ENCODE measurements around the gene MYL4.

Gene MYL4

DNA sequence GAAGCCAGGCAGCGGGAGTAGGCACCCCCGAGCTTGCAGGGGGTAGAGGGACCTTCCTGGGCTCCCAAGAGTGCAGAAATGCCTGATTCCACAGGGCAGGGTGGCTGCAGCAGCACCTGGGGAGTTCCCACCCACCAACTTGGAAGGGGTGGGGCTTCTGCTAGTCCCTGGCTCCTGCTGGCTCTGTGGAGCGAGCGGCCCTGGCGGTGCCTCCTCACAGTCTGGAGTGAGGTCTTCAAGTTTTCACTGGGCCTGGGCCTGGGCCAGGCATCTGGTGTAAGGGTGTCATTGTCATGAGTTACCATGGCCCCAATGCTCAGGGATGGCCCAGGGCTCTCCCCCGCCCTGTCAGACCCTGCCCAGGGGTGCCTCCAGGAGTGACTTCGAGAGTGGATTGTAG, 28.7 kb downstream of the MYL4 start:
- H3K4me3 ChIP-seq (ENCODE audit: low read depth, low read length): no peak overlapping the region
- no peak for DNase-seq (ENCODE audit: low read depth)

DNA sequence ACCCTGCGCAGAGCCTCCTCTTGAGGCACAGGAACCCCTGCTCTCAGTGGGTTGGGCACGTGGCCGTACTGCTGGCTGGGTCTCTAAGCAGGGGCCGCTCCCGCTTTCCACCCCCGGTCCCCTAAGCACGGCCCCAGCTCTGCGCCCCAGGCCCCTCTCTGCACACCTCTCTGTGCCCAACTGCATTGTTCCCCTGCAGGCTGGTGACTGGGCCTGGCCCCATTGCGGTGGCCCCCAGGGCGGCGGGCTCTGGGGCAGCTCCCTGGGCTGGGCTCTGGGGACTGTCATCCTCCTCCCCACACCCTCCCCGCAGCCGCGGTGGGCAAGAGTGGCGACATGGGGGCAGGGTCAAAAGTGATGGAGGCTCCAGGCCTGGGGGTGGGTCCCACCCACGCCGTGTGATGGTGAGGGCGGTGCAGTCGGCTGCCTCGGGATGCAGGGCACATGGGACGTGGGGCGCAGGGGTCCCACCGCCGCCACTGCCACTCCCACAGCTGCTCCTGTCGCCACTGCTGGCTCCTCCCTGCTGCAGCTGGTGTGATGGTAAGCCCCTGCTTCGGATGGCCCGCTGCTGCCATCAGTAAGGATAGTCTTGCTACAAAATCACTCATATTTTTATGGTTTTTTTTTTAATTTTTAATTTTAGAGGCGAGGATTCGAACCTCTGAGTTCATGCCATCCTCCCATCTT, 29.3 kb downstream of the MYL4 start:
- H3K4me3 ChIP-seq (ENCODE audit: low read depth, low read length): no peak overlapping the region
- DNase-seq (ENCODE audit: low read depth): no peak

GRCh38 chr17:47239619-47239966, 30.4 kb downstream of the MYL4 start:
- DNase-seq (ENCODE audit: low read depth): no peak
- no peak overlapping the region for H3K4me3 ChIP-seq (ENCODE audit: low read depth, low read length)

DNA sequence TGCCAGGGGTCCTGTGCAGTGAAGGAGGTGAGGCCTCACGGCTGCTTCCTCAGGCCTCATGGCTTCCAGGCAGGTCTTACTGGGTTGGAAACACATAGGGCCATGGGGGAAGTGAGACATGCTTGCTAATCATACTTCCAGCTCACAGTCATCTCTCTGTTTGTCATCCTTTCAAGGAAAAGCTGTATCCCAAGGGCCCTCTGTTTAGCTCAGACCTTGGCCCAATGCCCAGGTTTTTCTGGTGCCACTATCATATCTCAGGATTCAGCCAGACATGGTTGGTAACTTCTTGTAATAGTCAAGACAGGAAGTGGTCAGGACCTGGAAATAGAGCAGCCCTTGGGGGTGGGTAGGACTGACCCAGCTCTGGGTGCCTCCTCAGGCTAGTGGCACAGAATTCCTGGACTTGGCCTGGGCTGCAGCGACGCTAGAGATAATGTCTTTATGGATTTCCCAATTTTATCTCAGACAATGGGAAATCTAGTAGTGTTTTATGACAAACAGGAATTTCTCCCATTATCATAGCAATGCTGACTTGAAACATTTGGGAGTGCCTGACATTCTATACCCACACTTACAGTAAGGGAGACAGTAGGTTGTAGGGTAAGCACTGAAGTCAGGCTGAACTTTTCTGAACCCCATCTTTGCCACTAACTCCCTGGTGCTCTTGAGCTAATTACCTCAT, 31.0 kb downstream of the MYL4 start:
- DNase-seq (ENCODE audit: low read depth): peak; percentile 96
- no peak overlapping the region for H3K4me3 ChIP-seq (ENCODE audit: low read depth, low read length)

- no peak overlapping the region for H3K4me3 ChIP-seq (ENCODE audit: low read depth, low read length)
- no peak for DNase-seq (ENCODE audit: low read depth)
Observed at GRCh38 chr17:47240806-47241205, 31.7 kb downstream of the MYL4 start.

GRCh38 chr17:47242648-47243047, 33.5 kb downstream of the MYL4 start:
- no peak overlapping the region for H3K4me3 ChIP-seq (ENCODE audit: low read depth, low read length)
- DNase-seq (ENCODE audit: low read depth): no peak

- H3K4me3 ChIP-seq (ENCODE audit: low read depth, low read length): no peak overlapping the region
- no peak for DNase-seq (ENCODE audit: low read depth)
Observed at GRCh38 chr17:47243737-47244598, 34.8 kb downstream of the MYL4 start.

- no peak for DNase-seq (ENCODE audit: low read depth)
- H3K4me3 ChIP-seq (ENCODE audit: low read depth, low read length): no peak overlapping the region
Observed at GRCh38 chr17:47244697-47245096, 35.5 kb downstream of the MYL4 start.

DNA sequence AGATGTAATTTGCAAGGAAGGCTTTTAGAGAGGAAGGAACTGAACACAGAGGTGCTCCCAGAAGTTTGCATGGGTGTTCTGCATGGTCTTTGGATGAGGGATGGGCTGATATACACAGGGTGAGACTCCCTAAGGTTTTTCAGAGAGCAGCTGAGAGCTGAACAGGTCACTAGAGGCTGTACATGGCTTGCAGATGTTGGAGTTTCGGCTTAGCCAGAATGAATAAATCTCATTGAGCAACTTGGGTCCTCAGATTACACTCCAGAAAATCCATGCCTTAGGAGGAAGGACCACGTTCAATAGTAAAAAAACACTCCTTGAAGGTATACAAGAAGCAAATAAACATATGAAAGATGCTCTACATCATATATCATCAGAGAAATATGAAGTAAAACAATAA, 37.0 kb downstream of the MYL4 start:
- H3K4me3 ChIP-seq (ENCODE audit: low read depth, low read length): no peak overlapping the region
- DNase-seq (ENCODE audit: low read depth): no peak

DNA sequence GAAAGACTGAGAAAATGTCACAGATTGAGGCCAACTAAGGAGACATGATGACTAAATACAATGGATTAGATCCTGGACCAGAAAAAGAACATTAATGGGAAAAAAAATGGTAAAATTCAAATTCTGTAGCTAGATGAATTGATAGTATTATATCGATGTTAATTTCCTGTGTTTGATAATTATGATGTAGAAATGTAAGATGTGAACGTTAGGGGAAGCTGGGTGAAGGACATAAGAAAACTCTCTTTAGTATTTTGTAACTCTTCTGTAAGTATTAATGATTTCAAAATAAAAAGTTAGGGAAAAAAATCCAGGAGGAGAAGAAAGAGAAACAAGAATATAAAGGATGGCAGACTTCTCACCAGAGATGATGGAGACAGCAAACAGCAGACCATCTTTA, 41.7 kb downstream of the MYL4 start:
- no peak for DNase-seq (ENCODE audit: low read depth)
- no peak overlapping the region for H3K4me3 ChIP-seq (ENCODE audit: low read depth, low read length)

- no peak for DNase-seq (ENCODE audit: low read depth)
- no peak overlapping the region for H3K4me3 ChIP-seq (ENCODE audit: low read depth, low read length)
Observed at GRCh38 chr17:47251421-47251940, 42.3 kb downstream of the MYL4 start.

- DNase-seq (ENCODE audit: low read depth): no peak
Observed at GRCh38 chr17:47252209-47252608, 43.1 kb downstream of the MYL4 start.

GRCh38 chr17:47252766-47253512, 43.8 kb downstream of the MYL4 start:
- DNase-seq (ENCODE audit: low read depth): no peak
- H3K4me3 ChIP-seq (ENCODE audit: low read depth, low read length): peak overlapping the region; percentile 79

More at GRCh38 chr17:47252209-47252608, 43.1 kb downstream of the MYL4 start:
- no peak overlapping the region for H3K4me3 ChIP-seq (ENCODE audit: low read depth, low read length)

DNA sequence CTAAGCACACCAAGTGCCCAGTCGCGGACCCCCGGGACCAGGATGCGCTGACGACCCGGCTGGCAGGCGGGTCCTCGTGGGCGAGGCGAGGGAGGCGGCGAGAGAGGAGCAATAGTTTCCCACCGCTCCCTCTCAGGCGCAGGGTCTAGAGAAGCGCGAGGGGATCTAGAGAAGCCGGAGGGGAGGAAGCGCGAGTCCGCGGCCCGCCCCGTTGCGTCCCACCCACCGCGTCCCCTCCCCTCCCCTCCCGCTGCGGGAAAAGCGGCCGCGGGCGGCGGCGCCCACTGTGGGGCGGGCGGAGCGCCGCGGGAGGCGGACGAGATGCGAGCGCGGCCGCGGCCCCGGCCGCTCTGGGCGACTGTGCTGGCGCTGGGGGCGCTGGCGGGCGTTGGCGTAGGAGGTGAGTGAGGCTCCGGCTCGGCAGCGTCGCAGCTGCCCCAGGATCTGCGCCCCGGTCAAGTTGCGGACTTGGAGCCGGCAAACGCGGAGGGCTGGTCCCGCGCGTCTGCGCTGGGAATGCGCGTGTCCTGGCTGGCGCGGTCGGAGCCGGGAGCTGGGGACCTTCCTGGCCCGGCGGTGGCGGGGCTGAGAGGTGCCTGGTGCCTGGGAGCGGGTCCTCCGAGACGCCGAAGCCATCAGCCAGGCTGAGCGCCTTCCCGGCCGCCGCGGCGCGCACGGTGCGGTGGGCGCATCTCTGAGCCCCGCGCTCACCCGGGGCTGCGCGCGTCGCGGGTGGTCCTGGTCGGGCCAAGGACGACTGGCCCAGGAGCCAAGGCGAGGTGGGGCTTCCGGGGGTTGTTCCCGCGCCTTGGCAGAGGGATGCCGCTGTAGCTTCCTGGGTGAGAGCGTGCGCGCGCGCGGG, 44.6 kb downstream of the MYL4 start, which contains the start of gene ITGB3:
TSS of gene ITGB3 (plus strand) at position 287 of the 862 bp plus-strand sequence. CDS start at position 322, 35 bp downstream.
- peak within 1 kb of the TSS; percentile 79 for H3K4me3 ChIP-seq (ENCODE audit: low read depth, low read length)
- no peak for DNase-seq (ENCODE audit: low read depth)

- DNase-seq (ENCODE audit: low read depth): no peak
- H3K4me3 ChIP-seq (ENCODE audit: low read depth, low read length): peak overlapping the region; percentile 79
Observed at GRCh38 chr17:47254403-47254943, 45.3 kb downstream of the MYL4 start.

DNA sequence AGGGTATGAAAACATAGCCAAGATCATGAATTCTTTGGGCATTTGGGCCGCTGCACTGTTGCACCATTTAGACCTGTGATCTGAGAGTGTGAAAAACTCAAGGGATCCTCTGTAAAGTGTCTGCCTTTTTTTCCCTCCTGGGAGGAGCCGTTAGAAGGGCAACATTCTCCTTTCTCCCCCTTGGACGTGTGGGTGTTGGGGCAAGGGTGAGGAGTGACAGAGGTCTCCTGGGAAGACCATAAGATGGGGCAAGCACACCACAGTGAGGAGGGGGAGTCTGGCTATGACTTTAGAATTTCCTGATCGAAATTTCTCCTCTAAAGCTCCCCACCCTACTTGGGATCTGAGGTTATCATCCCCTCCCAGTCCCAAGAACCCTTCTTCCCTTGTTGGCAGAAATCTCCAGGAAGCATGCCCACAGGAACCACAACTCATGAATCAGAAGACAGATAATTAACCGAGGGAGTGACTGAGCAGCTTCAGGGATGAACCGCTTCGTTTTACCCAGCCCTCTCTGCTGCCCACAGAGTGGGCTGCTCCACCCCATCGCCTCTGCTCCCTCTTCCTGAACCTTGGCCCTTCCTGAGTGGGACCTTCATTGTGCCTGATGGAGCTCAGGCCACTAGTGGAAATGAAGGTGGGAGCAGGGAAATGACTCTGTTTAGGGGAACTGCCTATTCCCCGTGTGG, 48.6 kb downstream of the MYL4 start:
- H3K4me3 ChIP-seq (ENCODE audit: low read depth, low read length): no peak overlapping the region
- DNase-seq (ENCODE audit: low read depth): peak; percentile 67

DNA sequence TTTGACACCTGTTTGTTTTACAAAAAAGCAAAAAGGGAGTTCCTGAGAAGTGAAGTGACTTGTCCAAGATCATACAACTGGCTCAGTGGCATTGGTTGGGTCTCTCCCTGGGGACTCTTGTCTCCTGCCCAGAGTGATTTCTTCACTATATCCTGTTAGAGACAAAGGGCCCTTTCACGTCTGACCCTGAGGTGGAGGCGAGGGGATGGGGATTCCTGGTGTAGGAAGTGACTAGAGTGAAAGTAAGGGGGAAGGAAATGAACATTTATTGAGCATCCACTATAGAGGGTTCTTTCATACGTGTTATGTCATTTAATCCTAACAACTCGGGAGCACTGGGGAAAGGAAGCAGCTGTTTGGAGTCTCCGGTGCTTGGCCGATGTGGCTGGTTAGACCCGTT, 53.4 kb downstream of the MYL4 start:
- no peak overlapping the region for H3K4me3 ChIP-seq (ENCODE audit: low read depth, low read length)

DNA sequence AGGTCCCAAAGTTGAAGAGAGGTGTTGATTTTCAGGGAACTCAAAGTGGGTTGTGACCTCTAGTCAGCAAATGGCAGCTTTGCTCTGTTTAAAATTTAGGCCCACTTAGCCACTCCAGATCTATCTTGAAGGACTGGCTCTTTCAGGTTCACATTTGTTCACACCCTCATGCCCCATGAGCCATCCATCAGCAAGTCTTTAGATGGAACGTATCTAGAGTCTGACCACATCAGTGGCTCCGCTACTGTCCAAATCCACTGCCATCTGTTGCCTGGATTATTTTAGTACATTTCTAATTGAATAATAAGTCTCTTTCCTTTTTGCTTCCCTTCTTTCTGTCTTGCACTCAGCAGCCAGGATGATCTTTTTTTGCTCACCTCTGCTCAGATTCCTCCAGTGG, 55.0 kb downstream of the MYL4 start:
- no peak for DNase-seq (ENCODE audit: low read depth)
- no peak overlapping the region for H3K4me3 ChIP-seq (ENCODE audit: low read depth, low read length)

More for the DNA sequence above, 53.4 kb downstream of the MYL4 start:
- DNase-seq (ENCODE audit: low read depth): no peak
